ENCODE data around the gene NRXN3. TPM values are rescaled to one million over a fixed set of nuclear protein-coding genes. Genes with fewer than 3 reads are reported as not detected.

NRXN3 gene
- polyA plus RNA-seq, 1 donor from 2014 or later: not detected

GRCh38 chr14:79627058-79627457, 1456.9 kb downstream of the NRXN3 start:
- no peaks in the 10 kb centered on the region for H3K36me3 Mint-ChIP-seq
- H3K9me3 Mint-ChIP-seq: peaks cover 0 to 17% (median 3%) of the 10 kb centered on the region in 3 donors
- H3K4me3 Mint-ChIP-seq: no peak overlapping the region
- H3K4me1 Mint-ChIP-seq: no peaks in the 10 kb centered on the region
- no peak overlapping the region for H3K27ac Mint-ChIP-seq
- no peaks in the 10 kb centered on the region for H3K27me3 Mint-ChIP-seq

- Mint-ChIP-seq H3K4me1 (no peaks in the 10 kb centered on the region), H3K4me3 (no peak overlapping the region), H3K36me3 (no peaks in the 10 kb centered on the region), H3K9me3 (peaks cover 0 to 16% (median 3%) of the 10 kb centered on the region in 3 donors), H3K27me3 (no peaks in the 10 kb centered on the region), H3K27ac (no peak overlapping the region)
Measured at GRCh38 chr14:79629411-79630287, 1459.5 kb downstream of the NRXN3 start.

GRCh38 chr14:79630288-79630960, 1460.3 kb downstream of the NRXN3 start:
- Mint-ChIP-seq H3K27ac (no peak overlapping the region), H3K9me3 (peaks cover 0 to 14% (median 0%) of the 10 kb centered on the region in 3 donors), H3K4me3 (no peak overlapping the region), H3K4me1 (no peaks in the 10 kb centered on the region), H3K36me3 (no peaks in the 10 kb centered on the region), H3K27me3 (no peaks in the 10 kb centered on the region)

GRCh38 chr14:79631276-79631675, 1461.1 kb downstream of the NRXN3 start:
- Mint-ChIP-seq H3K27me3 (no peaks in the 10 kb centered on the region), H3K36me3 (no peaks in the 10 kb centered on the region), H3K4me3 (no peak overlapping the region), H3K9me3 (peaks cover 0 to 14% (median 0%) of the 10 kb centered on the region in 3 donors), H3K4me1 (no peaks in the 10 kb centered on the region), H3K27ac (no peak overlapping the region)

- Mint-ChIP-seq H3K27me3 (no peaks in the 10 kb centered on the region), H3K9me3 (peaks cover 3 to 5% (median 4%) of the 10 kb centered on the region in 3 donors), H3K4me1 (no peaks in the 10 kb centered on the region), H3K27ac (no peak overlapping the region), H3K4me3 (no peak overlapping the region), H3K36me3 (peaks cover 1% of the 10 kb centered on the region)
Measured at GRCh38 chr14:79638672-79639266, 1468.6 kb downstream of the NRXN3 start.

- no peaks in the 10 kb centered on the region for H3K4me1 Mint-ChIP-seq
- no peak overlapping the region for H3K4me3 Mint-ChIP-seq
- H3K9me3 Mint-ChIP-seq: peaks cover 4 to 5% (median 5%) of the 10 kb centered on the region in 3 donors
- no peak overlapping the region for H3K27ac Mint-ChIP-seq
- H3K36me3 Mint-ChIP-seq: peaks cover 1% of the 10 kb centered on the region
- no peaks in the 10 kb centered on the region for H3K27me3 Mint-ChIP-seq
Measured at GRCh38 chr14:79639613-79640012, 1469.4 kb downstream of the NRXN3 start.

- Mint-ChIP-seq H3K27ac (no peak overlapping the region), H3K36me3 (peaks cover 1% of the 10 kb centered on the region), H3K9me3 (peaks cover 4 to 5% (median 5%) of the 10 kb centered on the region in 3 donors), H3K27me3 (no peaks in the 10 kb centered on the region), H3K4me3 (no peak overlapping the region), H3K4me1 (no peaks in the 10 kb centered on the region)
Measured at GRCh38 chr14:79641371-79641770, 1471.2 kb downstream of the NRXN3 start.

GRCh38 chr14:79643132-79643531, 1473.0 kb downstream of the NRXN3 start:
- no peak overlapping the region for H3K27ac Mint-ChIP-seq
- peaks cover 1% of the 10 kb centered on the region for H3K36me3 Mint-ChIP-seq
- H3K27me3 Mint-ChIP-seq: no peaks in the 10 kb centered on the region
- H3K4me1 Mint-ChIP-seq: no peaks in the 10 kb centered on the region
- H3K4me3 Mint-ChIP-seq: peak overlapping the region in 1 of 4 donors; percentile 3
- peaks cover 1 to 5% (median 2%) of the 10 kb centered on the region in 3 donors for H3K9me3 Mint-ChIP-seq

- peaks cover 1% of the 10 kb centered on the region for H3K36me3 Mint-ChIP-seq
- no peak overlapping the region for H3K4me3 Mint-ChIP-seq
- H3K27me3 Mint-ChIP-seq: no peaks in the 10 kb centered on the region
- H3K27ac Mint-ChIP-seq: no peak overlapping the region
- H3K9me3 Mint-ChIP-seq: peaks cover 4 to 8% (median 4%) of the 10 kb centered on the region in 3 donors
- H3K4me1 Mint-ChIP-seq: no peaks in the 10 kb centered on the region
Measured at GRCh38 chr14:79645753-79646362, 1475.7 kb downstream of the NRXN3 start.

- no peak overlapping the region for H3K27ac Mint-ChIP-seq
- peaks cover 8 to 12% (median 9%) of the 10 kb centered on the region in 3 donors for H3K9me3 Mint-ChIP-seq
- H3K36me3 Mint-ChIP-seq: no peaks in the 10 kb centered on the region
- H3K4me3 Mint-ChIP-seq: no peak overlapping the region
- no peaks in the 10 kb centered on the region for H3K4me1 Mint-ChIP-seq
- no peaks in the 10 kb centered on the region for H3K27me3 Mint-ChIP-seq
Measured at GRCh38 chr14:79649856-79650255, 1479.7 kb downstream of the NRXN3 start.

- Mint-ChIP-seq H3K9me3 (peaks cover 8 to 16% (median 9%) of the 10 kb centered on the region in 3 donors), H3K27ac (no peak overlapping the region), H3K4me1 (no peaks in the 10 kb centered on the region), H3K36me3 (no peaks in the 10 kb centered on the region), H3K4me3 (no peak overlapping the region), H3K27me3 (no peaks in the 10 kb centered on the region)
Measured at GRCh38 chr14:79652513-79653307, 1482.5 kb downstream of the NRXN3 start.

- H3K9me3 Mint-ChIP-seq: peaks cover 6 to 13% (median 6%) of the 10 kb centered on the region in 3 donors
- no peak overlapping the region for H3K27ac Mint-ChIP-seq
- H3K4me1 Mint-ChIP-seq: no peaks in the 10 kb centered on the region
- no peaks in the 10 kb centered on the region for H3K36me3 Mint-ChIP-seq
- H3K27me3 Mint-ChIP-seq: no peaks in the 10 kb centered on the region
- H3K4me3 Mint-ChIP-seq: no peak overlapping the region
Measured at GRCh38 chr14:79656056-79656455, 1485.9 kb downstream of the NRXN3 start.

GRCh38 chr14:79656496-79656895, 1486.3 kb downstream of the NRXN3 start:
- Mint-ChIP-seq H3K4me1 (no peaks in the 10 kb centered on the region), H3K36me3 (no peaks in the 10 kb centered on the region), H3K27ac (no peak overlapping the region), H3K9me3 (peaks cover 6 to 13% (median 6%) of the 10 kb centered on the region in 3 donors), H3K4me3 (no peak overlapping the region), H3K27me3 (no peaks in the 10 kb centered on the region)

- no peaks in the 10 kb centered on the region for H3K4me1 Mint-ChIP-seq
- no peaks in the 10 kb centered on the region for H3K36me3 Mint-ChIP-seq
- H3K9me3 Mint-ChIP-seq: peaks cover 2 to 20% (median 5%) of the 10 kb centered on the region in 3 donors
- no peak overlapping the region for H3K4me3 Mint-ChIP-seq
- no peak overlapping the region for H3K27ac Mint-ChIP-seq
- no peaks in the 10 kb centered on the region for H3K27me3 Mint-ChIP-seq
Measured at GRCh38 chr14:79658221-79658620, 1488.0 kb downstream of the NRXN3 start.
